NT2/D1 (cell line): ENCODE data around the gene LRP5.

ENCODE experiments used
- DNase-seq: peaks from one replicate; pipeline ENCODE4 v3.0.0-alpha.2; 2011; ENCODE audit warnings: low read depth, low spot score
- H3K27me3 ChIP-seq: 2 replicates; pipeline ENCODE4 v1.6.0; 2011; ENCODE audit warnings: mild to moderate bottlenecking; ENCODE audit not compliant: insufficient read length, insufficient read depth
- H3K36me3 ChIP-seq: 2 replicates; pipeline ENCODE4 v1.6.1; 2011; ENCODE audit warnings: mild to moderate bottlenecking, low read length, mixed read lengths; ENCODE audit not compliant: insufficient read depth, insufficient read length
- H3K4me1 ChIP-seq: 2 replicates; pipeline ENCODE4 v1.5.1; 2011; ENCODE audit not compliant: insufficient read depth, insufficient read length
- H3K4me3 ChIP-seq: 2 replicates; pipeline ENCODE4 v1.5.1; 2011; ENCODE audit warnings: low read depth; ENCODE audit not compliant: insufficient read length
- H3K9ac ChIP-seq: 2 replicates; pipeline ENCODE4 v1.6.0; 2011; ENCODE audit warnings: low read depth; ENCODE audit not compliant: insufficient read length
- H3K9me3 ChIP-seq: 2 replicates; pipeline ENCODE4 v1.5.1; 2011; ENCODE audit warnings: mild to moderate bottlenecking, low read length; ENCODE audit not compliant: insufficient read depth
- SUZ12 ChIP-seq: IDR thresholded peaks from 2 replicates; pipeline ENCODE4 v1.6.1; 2011; ENCODE audit not compliant: insufficient read length, insufficient read depth; ENCODE audit errors: extremely low read depth
- YY1 ChIP-seq: IDR thresholded peaks from 2 replicates; pipeline ENCODE4 v1.6.1; 2011; ENCODE audit not compliant: insufficient read length, insufficient read depth
- ZNF274 ChIP-seq: IDR thresholded peaks from 2 replicates; pipeline ENCODE4 v1.6.1; 2011; ENCODE audit warnings: mild to moderate bottlenecking, low read depth, low read length

Gene LRP5

GRCh38 chr11:68372625-68373024, 60.2 kb downstream of the LRP5 start:
- H3K4me3 ChIP-seq = no peak overlapping the region
- H3K36me3 ChIP-seq = peaks cover 38% of the 10 kb centered on the region
- DNase-seq = no peak
- peaks cover 28% of the 10 kb centered on the region for H3K4me1 ChIP-seq
- H3K9me3 ChIP-seq = no peaks in the 10 kb centered on the region
- H3K9ac ChIP-seq = no peak overlapping the region
- H3K27me3 ChIP-seq = no peaks in the 10 kb centered on the region
- no peak for TF ChIP-seq SUZ12
- TF ChIP-seq ZNF274 = no peak
- TF ChIP-seq YY1 = no peak

GRCh38 chr11:68373189-68373814, 60.9 kb downstream of the LRP5 start:
- no peak for DNase-seq
- no peaks in the 10 kb centered on the region for H3K9me3 ChIP-seq
- H3K4me3 ChIP-seq = no peak overlapping the region
- no peak overlapping the region for H3K9ac ChIP-seq
- H3K36me3 ChIP-seq = peaks cover 34% of the 10 kb centered on the region
- H3K27me3 ChIP-seq = no peaks in the 10 kb centered on the region
- peaks cover 28% of the 10 kb centered on the region for H3K4me1 ChIP-seq
- no peak for TF ChIP-seq YY1
- TF ChIP-seq SUZ12 = no peak
- no peak for TF ChIP-seq ZNF274

GRCh38 chr11:68373815-68374501, 61.6 kb downstream of the LRP5 start:
- Histone ChIP-seq H3K4me1 (peaks cover 28% of the 10 kb centered on the region), H3K9ac (no peak overlapping the region)

GRCh38 chr11:68374531-68374930, 62.1 kb downstream of the LRP5 start:
- Histone ChIP-seq H3K9me3 (no peaks in the 10 kb centered on the region), H3K9ac (no peak overlapping the region), H3K4me1 (peaks cover 28% of the 10 kb centered on the region), H3K4me3 (no peak overlapping the region), H3K27me3 (no peaks in the 10 kb centered on the region), H3K36me3 (peaks cover 26% of the 10 kb centered on the region)
- no peak for DNase-seq
- no peak for TF ChIP-seq ZNF274
- TF ChIP-seq SUZ12 = no peak
- TF ChIP-seq YY1 = no peak

More at GRCh38 chr11:68373815-68374501, 61.6 kb downstream of the LRP5 start:
- TF ChIP-seq SUZ12 = no peak
- no peak for TF ChIP-seq YY1
- no peak for TF ChIP-seq ZNF274
- Histone ChIP-seq H3K36me3 (peaks cover 31% of the 10 kb centered on the region), H3K27me3 (no peaks in the 10 kb centered on the region), H3K9me3 (no peaks in the 10 kb centered on the region), H3K4me3 (no peak overlapping the region)
- no peak for DNase-seq

- Histone ChIP-seq H3K27me3 (no peaks in the 10 kb centered on the region), H3K36me3 (peaks cover 23% of the 10 kb centered on the region), H3K9ac (no peak overlapping the region), H3K4me1 (peaks cover 22% of the 10 kb centered on the region), H3K4me3 (no peak overlapping the region), H3K9me3 (no peaks in the 10 kb centered on the region)
- TF ChIP-seq SUZ12 (no peak), ZNF274 (no peak), YY1 (no peak)
- DNase-seq = no peak
Observed at GRCh38 chr11:68375337-68375736, 62.9 kb downstream of the LRP5 start.

- no peaks in the 10 kb centered on the region for H3K27me3 ChIP-seq
- H3K36me3 ChIP-seq = peaks cover 23% of the 10 kb centered on the region
- no peak overlapping the region for H3K4me3 ChIP-seq
- H3K9me3 ChIP-seq = no peaks in the 10 kb centered on the region
- H3K9ac ChIP-seq = no peak overlapping the region
- TF ChIP-seq SUZ12 = no peak
- no peak for TF ChIP-seq YY1
- TF ChIP-seq ZNF274 = no peak
- H3K4me1 ChIP-seq = peaks cover 22% of the 10 kb centered on the region
- DNase-seq = no peak
Observed at GRCh38 chr11:68375766-68376165, 63.4 kb downstream of the LRP5 start.

GRCh38 chr11:68377389-68377795, 65.0 kb downstream of the LRP5 start:
- H3K9me3 ChIP-seq = no peaks in the 10 kb centered on the region
- H3K36me3 ChIP-seq = peaks cover 16% of the 10 kb centered on the region
- no peak overlapping the region for H3K4me3 ChIP-seq
- H3K9ac ChIP-seq = peak overlapping the region; percentile 21
- DNase-seq = no peak
- peaks cover 23% of the 10 kb centered on the region for H3K4me1 ChIP-seq
- TF ChIP-seq SUZ12 = no peak
- no peak for TF ChIP-seq YY1
- TF ChIP-seq ZNF274 = no peak
- no peaks in the 10 kb centered on the region for H3K27me3 ChIP-seq
